OCI-LY1 (cell line): Measurements from ENCODE around the gene FSD1L.

Source experiments
- H2AFZ ChIP-seq: fragments of 200-600 bp; sonication (generic), shearing (Covaris generic); 2 replicates; pipeline ENCODE4 v1.6.0; 2014; ENCODE audit warnings: antibody characterized with exemption, mild to moderate bottlenecking, low read length
- H3F3A ChIP-seq: fragments of 200-600 bp; sonication (generic), shearing (Covaris generic); 2 replicates; pipeline ENCODE4 v1.6.0; 2014; ENCODE audit warnings: mild to moderate bottlenecking, antibody characterized with exemption, low read length, moderate library complexity; ENCODE audit not compliant: insufficient read depth
- H3K27ac ChIP-seq: fragments of 200-600 bp; sonication (generic); 2 replicates; pipeline ENCODE4 v1.5.1; 2014; ENCODE audit warnings: low read length, mixed run types, mild to moderate bottlenecking, low read depth; ENCODE audit not compliant: poor library complexity, severe bottlenecking
- H3K27me3 ChIP-seq: fragments of 200-600 bp; sonication (generic); 2 replicates; pipeline ENCODE4 v1.6.0; 2014; ENCODE audit warnings: antibody characterized with exemption, mild to moderate bottlenecking, low read length, moderate library complexity; ENCODE audit not compliant: insufficient read depth
- H3K36me3 ChIP-seq: fragments of 200-600 bp; sonication (generic); 2 replicates; pipeline ENCODE4 v1.6.1; 2014; ENCODE audit warnings: mild to moderate bottlenecking, antibody characterized with exemption, low read length, moderate library complexity, mixed read lengths; ENCODE audit not compliant: insufficient read depth
- H3K4me1 ChIP-seq: fragments of 200-600 bp; sonication (generic); 2 replicates; pipeline ENCODE4 v1.5.1; 2014; ENCODE audit warnings: mild to moderate bottlenecking, low read length, moderate library complexity; ENCODE audit not compliant: insufficient read depth, severe bottlenecking
- H3K4me2 ChIP-seq: fragments of 200-600 bp; sonication (generic), shearing (Covaris generic); 2 replicates; pipeline ENCODE4 v1.6.1; 2014; ENCODE audit warnings: low read length
- H3K4me3 ChIP-seq: fragments of 200-600 bp; sonication (generic); 2 replicates; pipeline ENCODE4 v1.5.1; 2014; ENCODE audit warnings: low read length, low read depth, mild to moderate bottlenecking, mixed read lengths; ENCODE audit not compliant: poor library complexity, severe bottlenecking
- H3K79me2 ChIP-seq: fragments of 200-600 bp; shearing (Covaris generic); 2 replicates; pipeline ENCODE4 v1.6.1; 2016; ENCODE audit warnings: mixed run types, low read length, mixed read lengths; ENCODE audit not compliant: insufficient read depth
- H3K9ac ChIP-seq: fragments of 200-600 bp; sonication (generic), shearing (Covaris generic); 2 replicates; pipeline ENCODE4 v1.6.1; 2014; ENCODE audit warnings: mild to moderate bottlenecking, low read length, mixed read lengths
- H3K9me2 ChIP-seq: fragments of 200-600 bp; sonication (generic), shearing (Covaris generic); 2 replicates; pipeline ENCODE4 v1.6.1; 2014; ENCODE audit warnings: low read depth, mild to moderate bottlenecking, low read length, mixed read lengths
- H3K9me3 ChIP-seq: fragments of 200-600 bp; shearing (Covaris generic); 2 replicates; pipeline ENCODE4 v1.6.1; 2014; ENCODE audit warnings: low read length, mixed read lengths
- H4K20me1 ChIP-seq: fragments of 200-600 bp; sonication (generic), shearing (Covaris generic); 2 replicates; pipeline ENCODE4 v1.6.0; 2016; ENCODE audit warnings: mild to moderate bottlenecking, low read length; ENCODE audit not compliant: insufficient read depth
- CTCF ChIP-seq: fragments of 200-600 bp; sonication (generic), shearing (Covaris generic); IDR thresholded peaks from 2 replicates; pipeline ENCODE4 v1.5.1; 2017; ENCODE audit warnings: mild to moderate bottlenecking, antibody characterized with exemption, low read length, moderate library complexity, mixed read lengths
- EZH2 ChIP-seq: fragments of 200-600 bp; sonication (generic), shearing (Covaris generic); IDR thresholded peaks from 2 replicates; pipeline ENCODE4 v1.8.0; 2017; ENCODE audit warnings: borderline replicate concordance, mixed run types, mild to moderate bottlenecking, antibody characterized with exemption, low read length, moderate library complexity, mixed read lengths

Gene FSD1L

GRCh38 chr9:105435453-105435852 is 12.4 kb upstream of the FSD1L start:
- H3K36me3 ChIP-seq, result no peaks in the 10 kb centered on the region
- no peaks in the 10 kb centered on the region for H3F3A ChIP-seq

GRCh38 chr9:105436783-105437182 is 11.1 kb upstream of the FSD1L start:
- Histone ChIP-seq H3K27ac (no peak overlapping the region), H3F3A (no peaks in the 10 kb centered on the region), H3K27me3 (no peaks in the 10 kb centered on the region), H3K4me1 (no peaks in the 10 kb centered on the region), H3K4me3 (no peak overlapping the region), H3K79me2 (no peaks in the 10 kb centered on the region), H3K9me2 (no peaks in the 10 kb centered on the region), H4K20me1 (no peaks in the 10 kb centered on the region), H3K4me2 (no peak overlapping the region), H2AFZ (no peak overlapping the region), H3K9ac (no peak overlapping the region), H3K9me3 (no peaks in the 10 kb centered on the region), H3K36me3 (no peaks in the 10 kb centered on the region)
- TF ChIP-seq CTCF (no peak), EZH2 (no peak)

More at GRCh38 chr9:105435453-105435852, 12.4 kb upstream of the FSD1L start:
- Histone ChIP-seq H3K27me3 (no peaks in the 10 kb centered on the region), H3K9ac (no peak overlapping the region), H2AFZ (no peak overlapping the region), H4K20me1 (no peaks in the 10 kb centered on the region), H3K27ac (no peak overlapping the region), H3K9me2 (no peaks in the 10 kb centered on the region), H3K79me2 (no peaks in the 10 kb centered on the region), H3K4me1 (no peaks in the 10 kb centered on the region), H3K4me2 (no peak overlapping the region), H3K4me3 (no peak overlapping the region), H3K9me3 (no peaks in the 10 kb centered on the region)
- no peak for TF ChIP-seq CTCF
- no peak for TF ChIP-seq EZH2

GRCh38 chr9:105437704-105438103 is 10.1 kb upstream of the FSD1L start:
- TF ChIP-seq EZH2 (no peak), CTCF (no peak)
- H4K20me1 ChIP-seq, result no peaks in the 10 kb centered on the region
- H3K79me2 ChIP-seq, result no peaks in the 10 kb centered on the region
- no peaks in the 10 kb centered on the region for H3K27me3 ChIP-seq
- no peak overlapping the region for H2AFZ ChIP-seq
- H3F3A ChIP-seq, result no peaks in the 10 kb centered on the region
- no peak overlapping the region for H3K9ac ChIP-seq
- H3K4me2 ChIP-seq, result no peak overlapping the region
- H3K27ac ChIP-seq, result no peak overlapping the region
- H3K4me3 ChIP-seq, result no peak overlapping the region
- no peaks in the 10 kb centered on the region for H3K4me1 ChIP-seq
- no peaks in the 10 kb centered on the region for H3K9me2 ChIP-seq
- H3K9me3 ChIP-seq, result no peaks in the 10 kb centered on the region
- H3K36me3 ChIP-seq, result no peaks in the 10 kb centered on the region
